Choroid plexus epithelial cell (primary cell): ENCODE results near the gene SCARF1.

ENCODE experiments used
- DNase-seq: peaks from one replicate; pipeline ENCODE4 v3.0.0-alpha.2; 2010; ENCODE audit warnings: low read depth
- H3K4me3 ChIP-seq: 2 replicates; pipeline ENCODE4 v1.5.1; 2011; ENCODE audit warnings: low read depth, mild to moderate bottlenecking, control low read depth, low read length, moderate library complexity
- CTCF ChIP-seq: conservative IDR thresholded peaks from 2 replicates; pipeline ENCODE4 v1.5.1; 2011; ENCODE audit warnings: low read depth, mild to moderate bottlenecking, control low read depth, inconsistent platforms, low read length, moderate library complexity

Gene SCARF1

GRCh38 chr17:1591474-1592090 lies 54.0 kb downstream of the SCARF1 start:
- no peak for TF ChIP-seq CTCF
- DNase-seq = no peak
- no peak overlapping the region for H3K4me3 ChIP-seq

- no peak for TF ChIP-seq CTCF
- no peak overlapping the region for H3K4me3 ChIP-seq
- no peak for DNase-seq
Measured at GRCh38 chr17:1590747-1591473, 54.6 kb downstream of the SCARF1 start.

- DNase-seq = peak; percentile 73
- no peak overlapping the region for H3K4me3 ChIP-seq
- no peak for TF ChIP-seq CTCF
Measured at GRCh38 chr17:1590029-1590746, 55.3 kb downstream of the SCARF1 start.

GRCh38 chr17:1588821-1589585 lies 56.5 kb downstream of the SCARF1 start:
- no peak overlapping the region for H3K4me3 ChIP-seq
- TF ChIP-seq CTCF = no peak
- DNase-seq = peak; percentile 82

GRCh38 chr17:1584167-1584566 lies 61.4 kb downstream of the SCARF1 start:
- no peak for DNase-seq
- TF ChIP-seq CTCF = no peak
- no peak overlapping the region for H3K4me3 ChIP-seq
